Astrocyte (in vitro differentiated cells and primary cell): ENCODE measurements around the gene CDS2. TPM values are rescaled to one million over a fixed set of nuclear protein-coding genes. Genes with fewer than 3 reads are reported as not detected.

Experiments used
- DNase-seq: peaks from one replicate; pipeline ENCODE4 v3.0.0-alpha.2; 2010; ENCODE audit warnings: low read depth
- FAIRE-seq: peaks from 2 replicates; lab custom pipeline; 2011; peaks lifted over from hg19 to GRCh38; lab: Jason Lieb, UNC
- H2AFZ ChIP-seq: 2 replicates; pipeline ENCODE4 v1.6.0; 2012; ENCODE audit warnings: low read depth, low read length, inconsistent platforms
- H3K27ac ChIP-seq: 2 replicates; pipeline ENCODE4 v1.5.1; 2011; ENCODE audit warnings: low read depth, low read length, inconsistent platforms
- H3K27me3 ChIP-seq: 2 replicates; pipeline ENCODE4 v1.6.0; 2011; ENCODE audit warnings: low read length, inconsistent platforms; ENCODE audit not compliant: insufficient read depth
- H3K36me3 ChIP-seq: 2 replicates; pipeline ENCODE4 v1.5.1; 2011; ENCODE audit warnings: low read length, inconsistent platforms; ENCODE audit not compliant: insufficient read depth
- H3K4me1 ChIP-seq: 2 replicates; pipeline ENCODE4 v1.5.1; 2011; ENCODE audit warnings: low read length, inconsistent platforms; ENCODE audit not compliant: insufficient read depth
- H3K4me2 ChIP-seq: 2 replicates; pipeline ENCODE4 v1.6.0; 2012; ENCODE audit warnings: low read length, inconsistent platforms
- H3K4me3 ChIP-seq: 2 replicates; pipeline ENCODE4 v1.5.1; 2011; ENCODE audit warnings: low read depth, mild to moderate bottlenecking, low read length, inconsistent platforms; ENCODE audit not compliant: insufficient read depth
- H3K79me2 ChIP-seq: 2 replicates; pipeline ENCODE4 v1.6.0; 2012; ENCODE audit warnings: mild to moderate bottlenecking, low read length, inconsistent platforms; ENCODE audit not compliant: insufficient read depth
- H3K9ac ChIP-seq: 2 replicates; pipeline ENCODE4 v1.6.0; 2012; ENCODE audit warnings: mild to moderate bottlenecking, low read length, inconsistent platforms
- H3K9me3 ChIP-seq: 2 replicates; pipeline ENCODE4 v1.5.1; 2012; ENCODE audit warnings: low read depth, mild to moderate bottlenecking, low read length, inconsistent platforms; ENCODE audit not compliant: insufficient read depth
- H4K20me1 ChIP-seq: 2 replicates; pipeline ENCODE4 v1.6.0; 2012; ENCODE audit warnings: low read length, inconsistent platforms; ENCODE audit not compliant: insufficient read depth
- H3K27ac Mint-ChIP-seq: one replicate; pipeline ENCODE4 v1.8.0; 2021; ENCODE audit warnings: mild to moderate bottlenecking, mixed read lengths; ENCODE audit not compliant: unreplicated experiment
- H3K27me3 Mint-ChIP-seq: one replicate; pipeline ENCODE4 v1.8.0; 2021; ENCODE audit warnings: low read depth, mixed read lengths; ENCODE audit not compliant: unreplicated experiment
- H3K36me3 Mint-ChIP-seq: one replicate; pipeline ENCODE4 v1.8.0; 2021; ENCODE audit warnings: low read depth, mixed read lengths; ENCODE audit not compliant: unreplicated experiment
- H3K4me1 Mint-ChIP-seq: one replicate; pipeline ENCODE4 v1.8.0; 2021; ENCODE audit warnings: low read depth, mixed read lengths; ENCODE audit not compliant: unreplicated experiment
- H3K4me3 Mint-ChIP-seq: one replicate; pipeline ENCODE4 v1.8.0; 2021; ENCODE audit warnings: mild to moderate bottlenecking, moderate library complexity, mixed read lengths; ENCODE audit not compliant: unreplicated experiment
- H3K9me3 Mint-ChIP-seq: one replicate; pipeline ENCODE4 v1.8.0; 2021; ENCODE audit warnings: mild to moderate bottlenecking, mixed read lengths; ENCODE audit not compliant: unreplicated experiment
- CTCF ChIP-seq: IDR thresholded peaks from 2 replicates; pipeline ENCODE4 v1.5.1; 2011; ENCODE audit warnings: low read depth, mild to moderate bottlenecking, inconsistent platforms, low read length, moderate library complexity; ENCODE audit not compliant: insufficient read depth
- EZH2 ChIP-seq: IDR thresholded peaks from 2 replicates; pipeline ENCODE4 v1.6.1; 2012; ENCODE audit warnings: mild to moderate bottlenecking, low read length, inconsistent platforms; ENCODE audit not compliant: insufficient read depth
- total RNA-seq: library from RNA; stranded (reverse); gene quantifications from 2 replicates; pipeline ENCODE4 v1.2.1, GENCODE V29; 2021

CDS2 gene
- total RNA-seq, 1 donor from 2014 or later = 53.9 TPM

- Histone ChIP-seq H3K27me3 (no peaks in the 10 kb centered on the region), H4K20me1 (no peaks in the 10 kb centered on the region), H3K36me3 (no peaks in the 10 kb centered on the region), H2AFZ (no peak overlapping the region), H3K9me3 (no peaks in the 10 kb centered on the region), H3K4me1 (no peaks in the 10 kb centered on the region), H3K9ac (no peak overlapping the region), H3K27ac (no peak overlapping the region), H3K4me3 (no peak overlapping the region), H3K4me2 (no peak overlapping the region), H3K79me2 (no peaks in the 10 kb centered on the region)
- Mint-ChIP-seq H3K36me3 (no peaks in the 10 kb centered on the region), H3K9me3 (peaks cover 6% of the 10 kb centered on the region), H3K4me3 (no peak overlapping the region), H3K27ac (no peak overlapping the region), H3K27me3 (no peaks in the 10 kb centered on the region), H3K4me1 (no peaks in the 10 kb centered on the region)
- DNase-seq (no peak), FAIRE-seq (no peak)
- TF ChIP-seq EZH2 (no peak), CTCF (no peak)
These were observed 107.3 kb downstream of the CDS2 start for GRCh38 chr20:5234158-5234557.

GRCh38 chr20:5234978-5235377 lies 108.2 kb downstream of the CDS2 start:
- Mint-ChIP-seq H3K27me3 (no peaks in the 10 kb centered on the region), H3K9me3 (peaks cover 6% of the 10 kb centered on the region), H3K4me1 (no peaks in the 10 kb centered on the region), H3K27ac (no peak overlapping the region), H3K36me3 (no peaks in the 10 kb centered on the region), H3K4me3 (no peak overlapping the region)
- Histone ChIP-seq H3K9me3 (no peaks in the 10 kb centered on the region), H3K27ac (no peak overlapping the region), H3K4me2 (no peak overlapping the region), H2AFZ (no peak overlapping the region), H4K20me1 (no peaks in the 10 kb centered on the region), H3K27me3 (no peaks in the 10 kb centered on the region), H3K4me1 (no peaks in the 10 kb centered on the region), H3K4me3 (no peak overlapping the region), H3K79me2 (no peaks in the 10 kb centered on the region), H3K9ac (no peak overlapping the region), H3K36me3 (no peaks in the 10 kb centered on the region)
- TF ChIP-seq EZH2 (no peak), CTCF (no peak)
- FAIRE-seq (no peak), DNase-seq (no peak)

Other genes starting within 250 kb of the CDS2 start
- 19.2 and 20.8 TPM in 2 replicates for gene SLC23A2, start 125.5 kb upstream of the CDS2 start, total RNA-seq
- gene TMEM230, start 13.9 kb upstream of the CDS2 start, total RNA-seq = 82.6 and 95.6 TPM in 2 replicates
- gene PCNA, start 7.0 kb upstream of the CDS2 start, total RNA-seq = 73.0 and 77.6 TPM in 2 replicates
- not detected in 2 replicates for gene PROKR2, start 189.9 kb downstream of the CDS2 start, total RNA-seq